Stomach (tissue), 4 donors: ENCODE data around the gene USP10.

ENCODE experiments used
- POLR2AphosphoS5 ChIP-seq, 3 donors: sonication (generic); formaldehyde crosslinking; IDR thresholded peaks; one replicate each; pipeline ENCODE4 v1.6.1; 2016; ENCODE audit warnings: antibody characterized with exemption in 3 of 3
- TF ChIP-seq, protein P1 (sequence below), 7 experiments: fragments of 450-650 bp in 4 of 7; fragments of 200-600 bp in 3 of 7; sonication (generic) in 3 of 7; IDR thresholded peaks; one replicate each; pipeline ENCODE4 v1.5.1; 2016 to 2019; ENCODE audit warnings: antibody characterized with exemption in 7 of 7, control low read depth in 2 of 7, mild to moderate bottlenecking in 1 of 7

DNA sequence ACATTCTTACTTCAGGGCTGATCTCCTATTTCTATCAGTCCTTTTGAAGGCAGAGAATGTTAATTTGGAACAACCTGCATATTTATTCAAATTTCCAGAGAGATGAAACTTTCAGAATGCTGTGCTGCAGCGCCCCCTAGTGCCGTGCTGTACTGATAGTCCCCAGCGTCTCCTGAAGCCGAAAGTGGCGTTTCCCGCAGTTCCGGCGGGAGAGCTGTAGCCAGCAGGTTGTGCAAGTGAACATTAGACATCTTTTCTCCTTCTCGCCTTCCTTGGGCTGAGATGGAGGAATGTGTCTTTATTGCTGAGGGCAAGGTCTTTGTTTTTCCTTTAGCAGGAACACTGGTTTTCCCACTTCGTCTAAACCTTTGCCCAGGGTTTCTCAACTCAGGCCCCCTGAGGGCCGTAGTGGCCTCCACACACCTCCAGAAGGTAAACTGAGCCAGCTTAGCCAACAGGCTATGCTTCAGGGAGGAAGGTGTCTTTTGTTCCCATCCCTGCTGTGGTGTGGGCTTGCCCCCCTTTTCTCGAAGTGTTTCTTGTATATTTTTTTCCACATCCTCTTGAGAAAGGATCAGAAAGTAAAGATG lies 26.4 kb downstream of the USP10 start:
- TF ChIP-seq, protein P1, sequence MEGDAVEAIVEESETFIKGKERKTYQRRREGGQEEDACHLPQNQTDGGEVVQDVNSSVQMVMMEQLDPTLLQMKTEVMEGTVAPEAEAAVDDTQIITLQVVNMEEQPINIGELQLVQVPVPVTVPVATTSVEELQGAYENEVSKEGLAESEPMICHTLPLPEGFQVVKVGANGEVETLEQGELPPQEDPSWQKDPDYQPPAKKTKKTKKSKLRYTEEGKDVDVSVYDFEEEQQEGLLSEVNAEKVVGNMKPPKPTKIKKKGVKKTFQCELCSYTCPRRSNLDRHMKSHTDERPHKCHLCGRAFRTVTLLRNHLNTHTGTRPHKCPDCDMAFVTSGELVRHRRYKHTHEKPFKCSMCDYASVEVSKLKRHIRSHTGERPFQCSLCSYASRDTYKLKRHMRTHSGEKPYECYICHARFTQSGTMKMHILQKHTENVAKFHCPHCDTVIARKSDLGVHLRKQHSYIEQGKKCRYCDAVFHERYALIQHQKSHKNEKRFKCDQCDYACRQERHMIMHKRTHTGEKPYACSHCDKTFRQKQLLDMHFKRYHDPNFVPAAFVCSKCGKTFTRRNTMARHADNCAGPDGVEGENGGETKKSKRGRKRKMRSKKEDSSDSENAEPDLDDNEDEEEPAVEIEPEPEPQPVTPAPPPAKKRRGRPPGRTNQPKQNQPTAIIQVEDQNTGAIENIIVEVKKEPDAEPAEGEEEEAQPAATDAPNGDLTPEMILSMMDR (IDR thresholded peaks at IDR 0.05), result peak in 5 of 7 experiments; percentile 71 to 94 (median 89)
- peak in 1 of 3 donors; percentile 73 for TF ChIP-seq POLR2AphosphoS5 (IDR thresholded peaks at IDR 0.05)
